Ecto neural progenitor cell (in vitro differentiated cells): Measurements from ENCODE around the gene LDHD.

Experiments
- DNase-seq: peaks from one replicate; pipeline ENCODE4 v3.0.0-alpha.2; 2018; ENCODE audit warnings: low spot score

The LDHD gene

DNA sequence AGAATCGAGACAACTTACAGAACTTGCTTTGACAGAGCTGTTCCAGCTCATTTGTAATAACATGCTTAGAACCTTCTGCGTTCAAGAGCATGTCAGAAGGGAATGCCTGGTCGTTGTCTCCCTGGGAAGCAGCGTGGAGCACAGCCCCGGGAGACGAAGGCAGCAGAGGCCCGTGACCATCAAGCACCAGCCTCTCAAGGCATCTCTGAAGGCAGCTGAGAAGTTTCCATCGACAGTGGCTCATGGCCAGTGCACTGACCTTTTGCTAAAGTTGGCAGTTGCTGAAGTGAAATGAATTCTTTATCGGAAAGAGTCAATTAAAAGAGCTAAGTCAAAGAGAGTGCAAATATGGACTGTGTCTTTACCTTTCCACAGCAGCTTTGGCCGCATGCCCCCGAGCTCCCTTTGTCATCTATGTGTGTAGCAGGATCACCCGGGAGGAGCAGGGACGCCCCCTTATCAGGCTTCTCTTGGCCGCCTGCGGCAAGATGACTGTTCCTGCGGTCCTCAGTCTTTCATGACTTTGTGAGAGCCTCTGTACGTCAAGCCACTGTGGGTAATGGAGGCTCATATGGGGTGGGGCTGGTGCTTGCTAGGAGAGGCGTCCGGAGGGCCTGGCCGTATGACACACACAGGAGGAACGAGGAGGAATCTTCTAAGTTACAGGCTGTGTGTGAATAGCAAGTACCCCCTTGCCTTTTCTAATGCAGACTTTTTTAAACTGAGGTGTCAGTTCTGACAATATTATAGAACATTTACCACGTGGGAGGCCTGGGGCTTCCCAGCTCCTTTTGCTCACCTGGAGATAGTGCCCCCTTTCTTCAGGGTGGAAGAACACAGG, 54.2 kb downstream of the LDHD start:
- no peak for DNase-seq
